H1 (cell line): Measurements from ENCODE around the gene GALNT17. TPM values are rescaled to one million over a fixed set of nuclear protein-coding genes. Genes with fewer than 3 reads are reported as not detected.

ENCODE experiments used
- RAD21 ChIP-seq, 2 experiments: IDR thresholded peaks in 1 of 2; conservative IDR thresholded peaks in 1 of 2; 2 replicates each; pipeline ENCODE4 v1.6.1; 2011; ENCODE audit warnings: low read depth in 2 of 2, low read length in 2 of 2, improper control_type of control experiment in 1 of 2, inconsistent platforms in 1 of 2, mild to moderate bottlenecking in 1 of 2, moderate library complexity in 1 of 2
- polyA plus RNA-seq, 7 experiments: library from polyadenylated mRNA; depleted of rRNA in 3 of 7; stranded (reverse) in 5 of 7; unstranded in 2 of 7; fragments of >200 nt in 5 of 7; fragments of 200-250 nt in 2 of 7; gene quantifications; 1 replicate in 5 of 7; 2 replicates in 1 of 7; 4 replicates in 1 of 7; pipeline versions ENCODE4 v1.2.1 to v1.2.3, GENCODE V29; 2011 to 2013; ENCODE audit warnings: missing spikeins in 2 of 7, mixed read lengths in 2 of 7
- total RNA-seq: library from RNA; stranded (reverse); fragmentation: NEBNext Ultra II Directional; extraction: Animal tissue kit (Norgen Biotek cat#: 25700); gene quantifications from 2 replicates; pipeline ENCODE4 v1.2.1, GENCODE V29; 2021

Gene GALNT17
- total and polyA plus RNA-seq, 2 of the 8 experiments (the other 6 are each of a cell fraction or from before 2014, with no cell fraction given): 37.7 to 47.0 TPM

DNA sequence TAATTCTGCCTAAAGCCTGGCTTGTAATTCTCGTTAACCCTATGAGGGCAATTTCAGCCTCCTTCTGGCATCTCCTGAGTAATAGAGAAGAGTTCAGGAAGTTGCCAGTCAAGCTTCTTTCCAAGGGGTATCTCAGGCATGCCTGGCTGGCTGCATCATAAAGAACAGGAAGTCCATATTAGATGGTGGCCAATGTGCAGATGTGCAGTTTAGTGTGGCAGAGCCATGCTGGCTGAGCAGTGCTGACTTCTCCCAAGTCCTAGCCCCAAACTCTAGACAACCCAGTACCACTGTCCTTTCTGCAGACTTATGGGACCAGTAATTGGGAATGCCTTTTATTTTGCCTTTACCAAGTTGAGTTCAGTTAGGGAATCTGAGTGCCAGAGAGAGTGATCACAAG is 517.9 kb downstream of the GALNT17 start (continued):
- no peak for TF ChIP-seq RAD21 (IDR thresholded peaks at IDR 0.05 in 1 of 2, conservative IDR thresholded peaks at IDR 0.05 in 1 of 2; ENCODE audit: low read depth in 2 of 2, low read length in 2 of 2)
